ENCODE results near the gene SLC66A1.

DNA sequence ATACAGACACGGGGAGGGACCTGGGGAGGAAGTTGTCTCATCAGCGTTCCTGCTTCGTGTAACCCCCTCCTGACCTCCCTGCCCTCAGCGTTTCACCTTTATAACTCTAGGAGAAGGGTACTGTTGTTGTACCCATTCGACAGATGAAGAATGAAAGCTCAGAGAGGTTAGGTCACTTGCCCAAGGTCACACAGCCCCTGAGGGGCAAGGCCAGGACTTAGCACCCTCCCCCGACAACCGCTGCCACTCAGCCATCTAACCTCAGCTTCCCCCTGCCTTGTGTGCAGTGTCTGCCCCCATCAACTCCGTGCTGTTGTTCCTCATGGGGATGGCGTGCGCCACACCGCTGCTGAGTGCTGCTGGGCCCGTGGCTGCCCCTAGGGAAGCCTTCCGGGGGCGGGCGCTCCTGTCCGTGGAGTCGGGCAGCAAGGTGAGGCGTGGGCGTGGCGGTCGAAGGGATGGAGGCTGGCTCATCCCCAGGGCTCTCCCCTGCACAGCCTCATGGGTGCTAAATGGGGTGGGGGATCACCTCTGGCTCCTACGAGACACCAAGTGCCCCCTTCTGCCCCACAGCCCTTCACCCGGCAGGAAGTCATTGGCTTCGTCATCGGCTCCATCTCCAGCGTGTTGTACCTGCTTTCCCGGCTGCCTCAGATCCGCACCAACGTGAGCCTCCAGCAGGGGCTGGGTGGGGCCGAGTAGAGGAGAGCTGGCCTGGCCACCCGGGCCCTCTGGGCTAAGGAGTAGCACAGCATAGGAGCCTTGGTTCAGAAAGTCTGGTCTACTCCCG lies 14.0 kb downstream of the SLC66A1 start:
- TF ChIP-seq POLR2A (IDR thresholded peaks at IDR 0.05) (no peak), CTCF (IDR thresholded peaks at IDR 0.05) (no peak)
